HK-2 (cell line): Measurements from ENCODE around the gene TRPT1.
A peak's percentile ranks its signal among the peaks of the same experiment; 100 is the strongest.
"Not testable (repeated sequence)": the region's sequence is repeated elsewhere in the genome, so short reads cannot be mapped to it uniquely, and the experiment has no call there.

Experiments used
- DNase-seq: peaks from one replicate; pipeline ENCODE4 v3.0.0-alpha.2; 2018; ENCODE audit not compliant: unreplicated experiment

TRPT1 gene

GRCh38 chr11:64258946-64259532 lies 33.1 kb upstream of the TRPT1 start:
- DNase-seq: no peak

GRCh38 chr11:64258356-64258755 lies 32.4 kb upstream of the TRPT1 start:
- no peak for DNase-seq

GRCh38 chr11:64256300-64256699 lies 30.3 kb upstream of the TRPT1 start:
- no peak for DNase-seq

DNA sequence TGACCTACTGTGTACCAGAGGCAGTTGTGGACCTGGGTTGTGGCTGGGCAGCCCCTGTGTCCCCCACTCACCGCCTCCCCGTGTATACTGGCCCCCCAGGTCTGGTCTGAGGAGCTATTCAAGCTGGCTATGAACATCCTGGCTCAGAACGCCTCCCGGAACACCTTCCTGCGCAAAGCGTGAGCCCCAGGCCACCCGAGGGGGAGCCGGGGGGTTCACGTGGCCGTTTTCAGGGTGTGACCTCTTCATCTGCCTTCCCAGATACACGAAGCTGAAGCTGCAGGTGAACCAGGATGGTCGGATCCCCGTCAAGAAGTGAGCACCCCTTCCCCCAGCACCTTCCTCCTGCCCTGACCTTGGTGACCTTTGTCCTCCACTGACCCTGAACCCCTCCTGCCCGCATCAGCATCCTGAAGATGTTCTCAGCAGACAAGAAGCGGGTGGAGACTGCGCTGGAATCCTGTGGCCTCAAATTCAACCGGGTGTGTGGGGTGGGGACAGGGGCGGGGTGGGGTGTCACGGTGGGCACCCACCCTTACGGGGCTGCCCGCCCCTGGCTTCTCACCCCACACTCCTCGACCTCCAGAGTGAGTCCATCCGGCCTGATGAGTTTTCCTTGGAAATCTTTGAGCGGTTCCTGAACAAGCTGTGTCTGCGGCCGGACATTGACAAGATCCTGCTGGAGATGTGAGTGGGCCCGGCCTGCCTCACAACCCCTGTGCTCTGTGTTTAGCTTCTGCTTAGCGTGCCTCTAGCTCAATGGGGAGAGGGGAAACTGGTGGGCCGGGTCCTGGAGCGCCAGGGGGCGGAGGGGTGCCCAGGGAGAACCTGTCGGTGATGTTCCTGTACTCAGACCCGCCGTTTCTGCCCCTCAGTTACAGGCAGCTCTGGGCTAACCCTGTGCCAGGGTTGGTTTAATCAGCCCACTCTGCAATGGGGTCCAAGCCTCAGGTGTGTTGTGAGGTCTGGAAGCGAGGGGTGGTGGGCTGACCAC lies 29.4 kb upstream of the TRPT1 start:
- no peak for DNase-seq

GRCh38 chr11:64254326-64254725 lies 28.3 kb upstream of the TRPT1 start:
- no peak for DNase-seq

DNA sequence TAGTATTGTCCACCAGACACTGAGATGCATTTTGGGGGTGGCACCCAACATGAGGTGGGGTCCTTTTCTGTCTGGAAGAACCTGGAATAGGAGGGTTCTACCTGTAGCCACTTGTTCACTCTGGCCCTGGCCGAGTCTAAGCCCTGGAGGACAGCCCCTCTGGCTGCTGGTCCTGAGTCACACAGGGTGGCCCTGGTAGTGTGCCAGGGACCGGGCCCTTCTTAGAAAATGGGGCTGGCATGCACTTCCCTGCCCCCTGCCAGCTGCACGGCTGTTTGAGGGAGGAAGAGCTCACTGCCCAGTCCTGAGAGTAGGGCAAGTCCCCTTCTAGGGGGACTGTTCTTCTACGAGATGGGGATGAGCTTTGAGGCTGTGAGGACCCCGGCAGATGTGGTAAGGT lies 27.5 kb upstream of the TRPT1 start:
- DNase-seq: no peak

DNA sequence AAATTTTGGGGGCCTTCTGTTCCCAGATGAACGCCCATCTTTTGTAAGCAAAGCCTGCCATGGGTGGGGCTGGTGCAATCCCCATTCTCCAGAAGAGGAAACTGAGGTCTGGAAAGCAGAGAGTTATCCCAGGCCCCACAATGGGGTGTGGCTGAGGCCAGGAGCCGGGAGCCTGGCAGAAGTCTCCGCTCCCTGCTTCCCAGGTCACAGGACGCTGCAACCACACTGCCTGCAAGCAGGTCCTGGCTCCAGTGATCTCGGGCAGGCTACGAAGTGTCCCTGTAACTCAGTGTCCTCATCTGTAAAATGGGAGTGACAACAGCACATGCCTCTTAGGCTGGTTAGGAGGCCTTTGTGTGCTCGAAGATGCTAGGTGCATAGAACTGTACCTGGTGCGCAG lies 27.1 kb upstream of the TRPT1 start:
- DNase-seq: no peak

DNA sequence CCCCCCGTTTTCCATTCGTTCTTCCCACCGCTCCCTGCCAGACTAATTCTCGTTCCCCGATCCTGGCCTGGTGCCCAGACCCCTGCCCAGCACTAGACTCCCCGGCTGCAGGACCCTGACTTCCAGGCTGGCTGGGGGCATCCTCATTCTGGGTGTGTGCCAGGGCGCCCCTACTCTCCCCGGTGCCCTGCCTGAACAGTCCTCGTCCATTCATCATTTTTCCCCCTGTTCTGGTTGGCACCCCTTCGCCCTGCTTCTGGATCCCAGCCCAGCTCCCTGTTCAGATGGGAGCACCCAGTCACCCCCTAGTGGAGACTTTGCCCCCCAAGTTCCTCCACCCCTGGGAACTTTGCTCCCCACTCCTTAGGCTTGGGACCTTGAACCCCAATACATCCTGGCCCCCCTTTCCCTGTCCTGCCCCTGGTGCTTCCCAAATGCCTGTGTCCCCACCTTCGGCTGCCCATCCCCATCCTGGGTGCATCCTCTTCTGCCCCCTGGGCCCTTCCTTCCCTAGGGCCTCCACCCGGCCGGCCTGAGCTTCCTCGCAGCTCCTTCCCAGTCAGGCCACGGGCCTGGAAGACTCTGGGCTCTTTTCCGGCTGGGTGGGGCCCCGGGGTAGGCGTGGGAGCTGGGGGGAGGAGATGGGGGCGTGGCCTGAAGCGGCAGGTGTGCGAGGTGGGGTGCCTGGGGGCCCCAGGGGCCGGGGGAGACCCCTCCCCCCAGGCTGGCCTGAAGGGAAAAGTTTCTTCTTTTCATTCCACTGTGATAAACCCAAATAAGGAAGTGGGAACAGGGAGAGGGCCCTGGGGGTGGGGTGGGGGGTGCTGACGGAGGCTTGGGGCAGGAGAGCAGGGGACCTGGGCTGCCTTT lies 26.3 kb upstream of the TRPT1 start:
- DNase-seq: peak; percentile 52

DNA sequence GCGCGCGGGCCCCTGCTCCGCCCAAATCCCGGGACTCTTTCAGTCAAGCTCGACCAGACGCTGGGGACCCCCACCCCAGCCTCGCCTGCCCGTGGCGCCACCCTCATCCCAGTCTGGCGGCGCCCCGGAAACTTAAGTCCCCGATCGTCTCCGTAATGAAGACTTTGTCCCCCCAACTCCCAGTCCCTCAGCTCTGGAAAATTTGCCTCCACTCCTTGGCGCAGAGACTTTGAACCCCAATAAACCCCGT lies 25.7 kb upstream of the TRPT1 start:
- DNase-seq: no peak

GRCh38 chr11:64251016-64251752 lies 25.2 kb upstream of the TRPT1 start, which contains the start of gene PLCB3:
Gene PLCB3 (plus strand): TSS chr11:64251530. CDS start chr11:64251650, 120 bp downstream.
- peak; percentile 51 for DNase-seq

- DNase-seq: no peak
These were observed 24.5 kb upstream of the TRPT1 start for GRCh38 chr11:64250415-64251015.

- DNase-seq: no peak
These were observed 23.8 kb upstream of the TRPT1 start for GRCh38 chr11:64249563-64250414.

DNA sequence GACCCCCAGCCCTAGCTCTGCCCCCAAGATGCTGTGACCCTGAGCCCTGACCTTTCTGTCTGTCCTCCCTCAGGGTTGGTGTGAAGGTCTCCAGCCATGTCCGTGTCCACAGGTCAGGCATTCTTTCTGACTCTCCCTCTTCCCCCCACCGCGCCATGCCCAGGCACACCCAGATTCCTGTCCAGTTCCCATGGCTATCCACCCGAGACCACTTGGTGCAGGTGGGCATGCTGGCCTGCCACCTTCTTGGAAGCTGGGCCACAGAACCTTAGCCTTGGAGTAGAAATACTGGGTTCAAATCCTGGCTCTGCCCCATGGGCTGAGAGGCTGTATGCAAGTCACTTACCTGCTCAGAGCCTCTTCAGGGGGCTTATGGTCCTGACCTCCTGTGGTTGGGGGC lies 23.1 kb upstream of the TRPT1 start:
- no peak for DNase-seq

GRCh38 chr11:64248578-64248977 lies 22.6 kb upstream of the TRPT1 start:
- no peak for DNase-seq

- no peak for DNase-seq
These were observed 21.9 kb upstream of the TRPT1 start for GRCh38 chr11:64247729-64248531.

- DNase-seq: peak; percentile 76
These were observed 21.1 kb upstream of the TRPT1 start, which contains the start of gene PPP1R14B for GRCh38 chr11:64246871-64247728. Gene PPP1R14B (minus strand): TSS chr11:64246943. CDS start chr11:64246673, 270 bp downstream.

GRCh38 chr11:64246621-64246870 lies 20.6 kb upstream of the TRPT1 start:
- DNase-seq: not testable (repeated sequence)

DNA sequence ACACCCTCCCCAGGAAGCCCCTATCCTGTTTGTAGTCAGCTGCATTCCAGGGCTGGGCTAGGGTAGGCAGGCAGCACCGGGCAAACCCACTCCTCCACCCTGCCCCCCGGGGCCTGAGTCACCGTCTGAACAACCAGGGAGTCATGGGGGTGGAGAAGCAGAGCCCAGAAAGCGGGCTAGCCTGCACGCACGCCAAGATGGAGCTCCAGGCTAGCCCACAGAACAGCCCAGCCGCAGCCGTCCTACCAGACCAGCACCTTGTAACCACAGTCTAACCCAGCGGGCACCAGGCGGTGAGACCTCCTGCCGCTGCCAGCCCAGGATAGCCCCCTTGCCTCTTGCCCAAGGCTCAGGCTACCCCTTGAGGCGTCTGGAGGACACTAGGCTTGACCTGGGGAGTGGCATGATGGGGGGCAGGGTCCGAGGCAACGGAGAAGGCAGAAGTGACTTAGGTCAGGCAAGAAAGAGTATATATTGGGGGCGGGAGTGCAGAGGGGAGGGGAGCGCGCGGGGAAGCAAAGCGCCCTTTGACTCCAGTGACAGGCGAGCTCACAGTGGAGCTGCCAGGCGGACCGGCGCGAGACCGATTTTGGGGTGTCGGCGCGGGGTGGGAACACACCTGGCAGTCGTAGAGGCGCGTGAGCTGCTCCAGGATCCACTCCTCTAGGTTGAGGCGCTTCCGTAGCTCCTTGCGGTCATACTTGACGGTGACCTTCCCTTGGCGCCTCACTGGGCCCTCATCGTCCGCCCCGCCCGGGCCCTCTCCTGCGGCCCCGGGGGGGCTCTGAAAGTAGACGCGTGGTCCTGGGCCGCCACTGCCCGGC lies 20.0 kb upstream of the TRPT1 start:
- peak; percentile 82 for DNase-seq
